ENCODE results near the gene RARG.
"Not testable (repeated sequence)": the region's sequence is repeated elsewhere in the genome, so short reads cannot be mapped to it uniquely, and the experiment has no call there.

The RARG gene

GRCh38 chr12:53170876-53171724 lies 60.9 kb downstream of the RARG start:
- no peak for TF ChIP-seq CTCF (IDR thresholded peaks at IDR 0.05; ENCODE audit: low read depth, low read length)
- no peak overlapping the region for H3K4me3 ChIP-seq (ENCODE audit: low read depth, low read length)

- H3K4me3 ChIP-seq (ENCODE audit: low read depth, low read length): no peak overlapping the region
- no peak for TF ChIP-seq CTCF (IDR thresholded peaks at IDR 0.05; ENCODE audit: low read depth, low read length)
Observed at GRCh38 chr12:53170215-53170614, 61.8 kb downstream of the RARG start.

- no peak overlapping the region for H3K4me3 ChIP-seq (ENCODE audit: low read depth, low read length)
- TF ChIP-seq CTCF (IDR thresholded peaks at IDR 0.05; ENCODE audit: low read depth, low read length): no peak
Observed at GRCh38 chr12:53169644-53170043, 62.4 kb downstream of the RARG start.

GRCh38 chr12:53166837-53167236 lies 65.2 kb downstream of the RARG start:
- no peak overlapping the region for H3K4me3 ChIP-seq (ENCODE audit: low read depth, low read length)
- TF ChIP-seq CTCF (IDR thresholded peaks at IDR 0.05; ENCODE audit: low read depth, low read length): no peak

- H3K4me3 ChIP-seq (ENCODE audit: low read depth, low read length): not testable (repeated sequence)
Observed at GRCh38 chr12:53163008-53163407, 69.0 kb downstream of the RARG start.

GRCh38 chr12:53161119-53161911 lies 70.7 kb downstream of the RARG start:
- TF ChIP-seq CTCF (IDR thresholded peaks at IDR 0.05; ENCODE audit: low read depth, low read length): no peak
- H3K4me3 ChIP-seq (ENCODE audit: low read depth, low read length): no peak overlapping the region

GRCh38 chr12:53160673-53161072 lies 71.3 kb downstream of the RARG start:
- TF ChIP-seq CTCF (IDR thresholded peaks at IDR 0.05; ENCODE audit: low read depth, low read length): no peak
- no peak overlapping the region for H3K4me3 ChIP-seq (ENCODE audit: low read depth, low read length)
